NCI-H1092 (cell line): Measurements from ENCODE around the gene DRD1.
"Not testable (repeated sequence)": the region's sequence is repeated elsewhere in the genome, so short reads cannot be mapped to it uniquely, and the experiment has no call there.

Experiments used
- DNase-seq: peaks from one replicate; lab custom pipeline; 2025; lab: John Stamatoyannopoulos, UW

Gene DRD1

DNA sequence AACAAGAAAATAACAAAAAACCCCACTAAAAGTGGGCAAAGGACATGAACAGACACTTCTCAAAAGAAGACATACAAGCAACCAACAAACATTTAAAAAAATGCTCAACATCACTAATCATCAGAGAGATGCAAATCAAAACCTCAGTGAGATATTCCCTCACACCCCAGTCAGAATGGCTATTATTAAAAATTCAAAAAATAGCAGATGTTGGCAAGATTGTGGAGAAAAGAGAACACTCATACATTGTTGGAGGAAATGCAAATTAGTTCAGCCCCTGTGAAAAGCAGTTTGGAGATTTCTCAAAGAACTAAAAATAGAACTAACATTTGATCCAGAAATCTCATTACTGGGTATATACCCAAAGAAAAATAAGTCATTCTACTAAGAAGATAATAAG, 19.4 kb downstream of the DRD1 start:
- not testable (repeated sequence) for DNase-seq

- DNase-seq = no peak
These were observed 21.9 kb downstream of the DRD1 start for GRCh38 chr5:175422058-175422457.

GRCh38 chr5:175420383-175420782, 23.6 kb downstream of the DRD1 start:
- no peak for DNase-seq

DNA sequence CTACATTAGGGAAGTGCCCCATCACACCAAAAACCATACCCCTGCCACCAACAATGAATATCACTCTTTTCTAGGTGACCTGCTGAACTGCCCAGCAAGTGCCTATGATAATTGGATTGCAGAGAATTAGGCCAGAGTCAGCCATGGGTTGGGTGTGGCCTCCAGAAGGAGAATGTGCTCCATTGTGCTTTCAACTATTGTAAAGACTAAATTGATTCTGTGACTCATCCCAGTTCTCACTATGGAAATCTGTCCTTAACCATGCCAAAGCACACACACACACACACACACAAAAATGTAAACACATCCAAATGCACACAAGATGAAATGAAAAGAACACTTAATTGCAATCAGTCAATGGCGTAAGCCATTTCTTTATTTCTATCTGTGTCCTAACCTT, 25.7 kb downstream of the DRD1 start:
- DNase-seq = no peak

- no peak for DNase-seq
These were observed 26.6 kb downstream of the DRD1 start for GRCh38 chr5:175417384-175417783.

DNA sequence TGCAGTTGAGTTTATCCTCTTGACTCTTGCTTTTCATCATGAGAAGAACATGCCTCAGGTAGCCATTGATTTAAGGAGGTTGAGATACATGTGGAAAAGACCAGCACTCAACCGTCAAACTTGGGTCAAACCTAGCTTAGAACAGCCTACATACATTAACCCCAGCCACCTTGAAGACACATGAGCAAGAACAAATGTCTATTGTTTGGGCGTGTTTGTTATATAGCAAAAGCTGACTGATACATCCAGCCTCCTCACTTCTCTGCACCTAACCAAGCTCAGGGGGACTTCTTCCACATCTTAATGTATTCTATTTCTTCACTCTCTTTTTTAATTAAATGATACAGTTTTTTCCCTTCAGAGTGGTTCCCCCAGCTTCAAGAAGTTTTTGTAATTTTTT, 28.7 kb downstream of the DRD1 start:
- no peak for DNase-seq

DNA sequence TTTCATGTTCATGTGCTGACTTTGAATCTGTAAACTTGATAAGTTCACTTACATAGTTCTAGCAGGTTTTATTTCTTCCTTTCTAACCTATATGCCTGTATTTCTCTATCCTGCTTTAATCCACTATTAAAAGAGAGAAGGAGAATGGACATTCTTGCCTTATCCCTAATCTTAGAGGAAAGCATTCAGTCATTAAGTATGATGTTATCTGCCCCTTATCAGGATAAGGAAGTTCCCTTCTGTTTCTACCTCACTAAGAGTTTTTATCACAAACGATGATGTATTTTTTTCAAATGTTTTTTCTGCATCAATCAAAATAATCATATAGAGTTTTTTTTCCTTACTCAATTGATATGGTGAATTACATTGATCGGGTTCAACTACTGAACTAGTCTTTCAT, 33.1 kb downstream of the DRD1 start:
- no peak for DNase-seq

GRCh38 chr5:175406300-175406699, 37.7 kb downstream of the DRD1 start:
- no peak for DNase-seq

GRCh38 chr5:175397590-175398297, 46.2 kb downstream of the DRD1 start:
- DNase-seq = not testable (repeated sequence)

DNA sequence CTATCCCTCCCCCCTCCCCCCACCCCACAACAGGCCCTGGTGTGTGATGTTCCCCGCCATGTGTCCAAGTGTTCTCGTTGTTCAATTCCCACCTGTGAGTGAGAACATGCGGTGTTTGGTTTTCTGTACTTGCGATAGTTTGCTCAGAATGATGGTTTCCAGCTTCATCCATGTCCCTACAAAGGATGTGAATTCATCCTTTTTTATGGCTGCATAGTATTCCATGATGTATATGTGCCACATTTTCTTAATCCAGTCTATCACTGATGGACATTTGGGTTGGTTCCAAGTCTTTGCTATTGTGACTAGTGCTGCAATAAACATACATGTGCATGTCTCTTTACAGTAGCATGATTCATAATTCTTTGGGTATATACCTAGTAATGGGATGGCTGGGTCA, 48.6 kb downstream of the DRD1 start:
- DNase-seq = not testable (repeated sequence)

DNA sequence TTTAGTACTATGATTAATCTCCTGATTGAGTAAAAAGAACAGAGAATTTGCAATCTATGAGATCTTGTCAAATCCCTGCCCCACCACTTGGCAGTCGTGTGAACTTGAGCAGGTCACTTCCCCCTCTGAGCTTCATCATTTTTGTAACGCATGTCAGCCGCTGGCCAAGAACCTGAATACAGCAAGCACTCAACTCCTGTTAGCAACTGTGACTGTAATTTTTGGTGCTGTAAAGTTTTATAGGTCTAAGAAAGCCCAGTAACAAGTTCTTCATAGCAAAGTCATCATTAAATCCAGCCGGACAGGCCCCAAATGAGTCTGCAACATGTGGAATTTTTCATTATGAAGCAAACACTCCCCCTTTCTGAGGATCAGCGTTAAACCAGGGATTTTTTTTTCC, 49.4 kb downstream of the DRD1 start:
- DNase-seq = no peak

DNA sequence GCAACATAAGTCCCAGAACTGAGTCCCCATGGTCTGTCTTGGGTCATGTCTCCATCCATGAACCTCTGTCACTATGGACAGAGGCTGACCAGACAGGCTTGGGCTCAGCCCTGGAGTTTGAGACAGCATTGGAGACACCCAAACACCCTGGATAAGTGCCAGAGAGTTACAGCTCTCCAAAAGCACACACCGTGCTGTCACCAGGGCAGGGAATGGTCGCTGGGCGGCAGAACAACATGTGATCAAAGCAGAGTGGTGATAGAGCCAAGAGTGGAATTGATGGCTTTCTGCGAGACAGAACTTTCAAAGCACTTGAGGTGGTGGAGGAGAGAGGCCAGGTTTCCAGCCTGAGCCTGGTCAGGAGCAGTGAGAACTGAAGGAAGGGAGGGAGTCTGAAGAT, 50.1 kb downstream of the DRD1 start:
- DNase-seq = no peak

- no peak for DNase-seq
These were observed 51.7 kb downstream of the DRD1 start for GRCh38 chr5:175392236-175392635.

- no peak for DNase-seq
These were observed 53.5 kb downstream of the DRD1 start for GRCh38 chr5:175390352-175391083.
